RWPE2 (cell line): ENCODE results near the gene ZNF423.

Experiments used
- ATAC-seq: fragments of 200-7000 bp; cut with Tn5 transposase; 3 replicates; pipeline ENCODE4 v1.9.1; 2021; ENCODE audit warnings: low read depth
- DNase-seq: peaks from one replicate; pipeline ENCODE4 v3.0.0-alpha.2; 2020; ENCODE audit warnings: low spot score
- H3K27ac ChIP-seq: fragments of 450-650 bp; 2 replicates; pipeline ENCODE4 v1.5.1; 2017; ENCODE audit warnings: mild to moderate bottlenecking; ENCODE audit not compliant: poor library complexity, severe bottlenecking
- H3K27me3 ChIP-seq: fragments of 250-450 bp; sonication (Bioruptor Pico); 2 replicates; pipeline ENCODE4 v1.5.1; 2021; ENCODE audit warnings: mild to moderate bottlenecking, moderate library complexity; ENCODE audit not compliant: insufficient read depth, poor library complexity, severe bottlenecking
- H3K36me3 ChIP-seq: fragments of 250-450 bp; sonication (Bioruptor Pico); 2 replicates; pipeline ENCODE4 v1.5.1; 2020; ENCODE audit warnings: low read depth, mild to moderate bottlenecking, moderate library complexity
- H3K4me1 ChIP-seq: fragments of 250-450 bp; sonication (Bioruptor Pico); 2 replicates; pipeline ENCODE4 v1.5.1; 2021; ENCODE audit warnings: mild to moderate bottlenecking, moderate library complexity; ENCODE audit not compliant: insufficient read depth, poor library complexity, severe bottlenecking
- H3K4me3 ChIP-seq: fragments of 250-450 bp; sonication (Bioruptor Pico); 2 replicates; pipeline ENCODE4 v1.5.1; 2021; ENCODE audit warnings: mild to moderate bottlenecking, moderate library complexity; ENCODE audit not compliant: severe bottlenecking
- H3K9me3 ChIP-seq: fragments of 250-450 bp; sonication (Bioruptor Pico); 2 replicates; pipeline ENCODE4 v1.5.1; 2021; ENCODE audit warnings: mild to moderate bottlenecking, moderate library complexity; ENCODE audit not compliant: severe bottlenecking
- TF ChIP-seq, protein P1 (sequence below): fragments of 450-650 bp; IDR thresholded peaks from one replicate; pipeline ENCODE4 v1.5.1; 2017; ENCODE audit warnings: mild to moderate bottlenecking, moderate library complexity; ENCODE audit not compliant: poor library complexity, severe bottlenecking

Gene ZNF423

DNA sequence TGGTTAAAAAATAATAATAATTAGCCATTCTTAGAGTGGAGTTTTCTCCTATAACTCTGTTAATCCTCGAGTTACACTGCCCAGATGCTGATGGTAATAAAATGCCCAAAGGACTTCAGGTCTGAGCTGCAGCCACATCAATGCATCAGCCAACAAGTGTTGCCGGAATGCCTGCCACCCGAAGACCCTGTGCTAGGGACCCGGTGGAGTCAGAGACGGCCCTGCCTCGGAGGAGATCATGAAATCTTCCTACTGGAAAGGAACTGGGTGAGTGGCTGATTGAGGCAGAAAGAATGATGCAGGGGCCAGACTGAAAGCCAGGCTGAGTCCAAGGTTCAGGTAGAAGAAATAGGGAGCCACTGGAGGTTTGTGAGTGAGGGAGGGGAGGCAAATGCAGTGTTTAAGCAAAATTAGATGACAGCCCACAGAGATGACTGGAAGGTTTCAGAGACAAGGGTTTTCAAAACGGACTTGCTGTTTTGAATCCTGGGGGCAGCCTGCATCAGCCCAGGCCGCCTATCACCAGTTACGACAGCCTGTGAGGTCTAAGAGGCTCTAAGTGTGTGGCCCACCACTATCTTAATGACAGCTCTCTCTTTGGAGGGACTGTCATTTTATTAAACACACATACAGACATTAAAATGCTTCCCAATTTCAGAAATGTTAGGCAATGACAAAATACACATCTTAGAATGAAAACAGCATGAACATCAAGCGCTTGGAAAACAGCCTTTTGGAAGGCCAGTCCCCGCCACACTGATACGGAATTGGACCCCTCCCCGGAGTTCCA lies 100.0 kb downstream of the ZNF423 start:
- DNase-seq (no peak), ATAC-seq (no peak)
- no peak overlapping the region for H3K27ac ChIP-seq
- no peaks in the 10 kb centered on the region for H3K36me3 ChIP-seq
- H3K9me3 ChIP-seq: no peaks in the 10 kb centered on the region
- H3K27me3 ChIP-seq: peaks cover 2% of the 10 kb centered on the region
- TF ChIP-seq, protein P1, sequence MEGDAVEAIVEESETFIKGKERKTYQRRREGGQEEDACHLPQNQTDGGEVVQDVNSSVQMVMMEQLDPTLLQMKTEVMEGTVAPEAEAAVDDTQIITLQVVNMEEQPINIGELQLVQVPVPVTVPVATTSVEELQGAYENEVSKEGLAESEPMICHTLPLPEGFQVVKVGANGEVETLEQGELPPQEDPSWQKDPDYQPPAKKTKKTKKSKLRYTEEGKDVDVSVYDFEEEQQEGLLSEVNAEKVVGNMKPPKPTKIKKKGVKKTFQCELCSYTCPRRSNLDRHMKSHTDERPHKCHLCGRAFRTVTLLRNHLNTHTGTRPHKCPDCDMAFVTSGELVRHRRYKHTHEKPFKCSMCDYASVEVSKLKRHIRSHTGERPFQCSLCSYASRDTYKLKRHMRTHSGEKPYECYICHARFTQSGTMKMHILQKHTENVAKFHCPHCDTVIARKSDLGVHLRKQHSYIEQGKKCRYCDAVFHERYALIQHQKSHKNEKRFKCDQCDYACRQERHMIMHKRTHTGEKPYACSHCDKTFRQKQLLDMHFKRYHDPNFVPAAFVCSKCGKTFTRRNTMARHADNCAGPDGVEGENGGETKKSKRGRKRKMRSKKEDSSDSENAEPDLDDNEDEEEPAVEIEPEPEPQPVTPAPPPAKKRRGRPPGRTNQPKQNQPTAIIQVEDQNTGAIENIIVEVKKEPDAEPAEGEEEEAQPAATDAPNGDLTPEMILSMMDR: no peak
- H3K4me3 ChIP-seq: no peak overlapping the region
- no peaks in the 10 kb centered on the region for H3K4me1 ChIP-seq

DNA sequence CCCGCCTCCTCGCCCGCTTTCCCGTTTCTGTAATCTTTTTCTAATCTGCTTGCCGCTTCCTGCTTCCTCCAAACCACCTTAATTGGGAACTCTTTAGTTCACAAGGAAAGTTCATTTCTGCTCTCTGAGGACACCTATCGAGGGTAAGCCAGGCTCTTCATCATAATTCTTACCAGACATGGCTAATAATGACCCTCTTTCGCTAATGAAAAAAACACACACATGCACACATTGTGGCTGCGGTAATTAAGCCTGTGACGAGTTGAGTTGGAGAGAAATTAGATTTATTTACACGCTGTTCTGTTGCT lies 100.6 kb downstream of the ZNF423 start:
- peaks cover 2% of the 10 kb centered on the region for H3K27me3 ChIP-seq
- TF ChIP-seq, protein P1: peak; percentile 54
- H3K36me3 ChIP-seq: no peaks in the 10 kb centered on the region
- ATAC-seq (peak; percentile 68; the same call in 2 of the 3 replicates), DNase-seq (no peak)
- H3K9me3 ChIP-seq: no peaks in the 10 kb centered on the region
- H3K4me1 ChIP-seq: no peaks in the 10 kb centered on the region
- no peak overlapping the region for H3K4me3 ChIP-seq
- H3K27ac ChIP-seq: no peak overlapping the region

DNA sequence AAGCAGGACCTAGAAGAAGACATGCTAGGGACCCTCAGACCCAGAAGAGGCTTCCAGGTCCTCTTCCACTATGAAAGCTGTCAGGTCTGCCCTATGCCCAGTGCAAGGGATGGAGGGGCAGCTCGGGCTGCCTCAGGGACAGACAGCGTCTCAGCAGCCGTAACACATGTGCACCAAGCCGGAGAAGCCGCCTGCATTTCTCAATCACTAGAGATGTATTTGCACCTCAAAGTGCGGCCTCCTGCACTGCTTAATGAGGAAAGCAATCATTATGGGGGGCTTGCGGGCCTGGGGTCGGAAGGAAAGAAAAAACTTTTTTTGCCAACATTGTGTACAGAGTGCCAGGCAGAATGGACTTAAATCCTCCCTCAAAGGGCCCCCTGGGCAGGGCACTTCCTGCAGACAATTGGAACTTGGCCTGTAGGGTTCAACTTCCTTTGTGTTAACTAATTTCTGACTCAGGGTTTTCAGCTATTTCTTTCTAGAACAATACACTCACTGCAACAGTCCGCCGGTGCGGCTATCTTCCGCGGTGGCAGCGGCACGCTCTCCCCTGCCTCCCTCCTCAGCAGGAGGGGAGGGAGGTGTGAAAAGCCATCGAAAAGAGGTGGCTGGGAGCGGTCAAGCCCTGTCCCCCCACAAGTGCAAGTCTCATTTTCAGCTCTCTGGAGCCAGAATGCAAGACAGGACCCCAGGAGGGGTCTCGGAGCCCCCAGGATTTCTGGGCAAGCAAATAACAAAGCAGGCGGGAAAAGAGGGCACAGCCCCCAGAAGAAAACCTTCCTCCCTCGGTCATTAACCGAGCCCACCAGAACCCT lies 101.2 kb downstream of the ZNF423 start:
- Histone ChIP-seq H3K4me3 (no peak overlapping the region), H3K27ac (no peak overlapping the region), H3K9me3 (no peaks in the 10 kb centered on the region), H3K36me3 (no peaks in the 10 kb centered on the region), H3K4me1 (no peaks in the 10 kb centered on the region), H3K27me3 (peaks cover 2% of the 10 kb centered on the region)
- ATAC-seq (no peak), DNase-seq (no peak)
- TF ChIP-seq, protein P1: no peak

DNA sequence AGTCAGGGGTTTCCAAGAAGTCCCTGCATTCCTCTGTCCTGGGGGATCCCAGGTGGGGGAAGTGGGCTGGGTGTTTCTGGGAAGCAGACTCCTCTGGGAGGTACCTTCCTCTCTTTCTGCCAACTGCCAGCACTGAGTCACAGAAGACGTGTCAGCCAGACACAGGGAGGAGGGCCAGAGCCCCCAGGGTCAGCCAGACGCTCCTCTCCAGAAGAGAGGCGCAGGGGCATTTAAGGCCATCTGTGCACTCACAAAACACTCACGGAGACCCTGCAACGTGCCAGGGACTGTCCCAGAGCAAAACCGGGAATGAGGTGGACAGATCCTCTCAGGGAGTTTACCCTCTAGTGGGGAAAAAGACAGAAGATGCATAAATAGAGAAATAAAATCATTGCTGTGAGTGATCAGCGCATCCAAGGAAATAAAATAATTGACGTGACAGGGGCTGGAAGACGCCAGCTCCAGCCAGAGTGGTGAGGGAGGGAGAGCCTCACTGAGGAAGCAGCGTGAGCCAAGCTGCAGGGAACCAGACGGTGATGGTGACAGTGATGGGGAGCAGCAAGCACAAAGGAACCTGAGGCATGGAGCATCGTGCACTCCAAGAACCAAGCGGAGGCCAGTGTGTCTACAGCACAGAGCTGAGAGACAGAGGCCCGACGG lies 105.4 kb downstream of the ZNF423 start:
- H3K27ac ChIP-seq: no peak overlapping the region
- no peaks in the 10 kb centered on the region for H3K36me3 ChIP-seq
- DNase-seq: no peak
- no peak overlapping the region for H3K4me3 ChIP-seq
- ATAC-seq: no peak
- TF ChIP-seq, protein P1: no peak
- H3K27me3 ChIP-seq: peaks cover 2% of the 10 kb centered on the region
- no peaks in the 10 kb centered on the region for H3K4me1 ChIP-seq
- no peaks in the 10 kb centered on the region for H3K9me3 ChIP-seq
